ENCODE measurements around the gene KAT2B.
"Not testable (repeated sequence)": the region's sequence is repeated elsewhere in the genome, so short reads cannot be mapped to it uniquely, and the experiment has no call there.

GRCh38 chr3:20045141-20045540 is 4.9 kb downstream of the KAT2B start:
- not testable (repeated sequence) for TF ChIP-seq POLR2A (IDR thresholded peaks at IDR 0.05; ENCODE audit: control extremely low read depth in 1 of 2, low read depth in 2 of 2, low read length in 2 of 2); CTCF (IDR thresholded peaks at IDR 0.05; ENCODE audit: control extremely low read depth in 1 of 3, insufficient read depth in 1 of 3, low read depth in 1 of 3, low read length in 3 of 3); KDM1A (IDR thresholded peaks at IDR 0.05; ENCODE audit: borderline replicate concordance, low read length); HDAC2 (IDR thresholded peaks at IDR 0.05; ENCODE audit: borderline replicate concordance in 1 of 2, low read depth in 2 of 2, low read length in 2 of 2)
